Naive thymus-derived CD4-positive, alpha-beta T cell (primary cell): Measurements from ENCODE around the gene HES3. TPM values are rescaled to one million over a fixed set of nuclear protein-coding genes. Genes with fewer than 3 reads are reported as not detected.
A peak's percentile ranks its signal among the peaks of the same experiment; 100 is the strongest.

Experiments
- ATAC-seq: fragments of 150-1000 bp; cut with Tn5 transposase; 2 replicates; pipeline ENCODE4 v1.10.0; 2021; ENCODE audit warnings: mild to moderate bottlenecking, moderate library complexity
- CTCF ChIA-PET: fragments of 350-600 bp; sonication (Branson Sonifier 250); formaldehyde crosslinking; loops from one replicate; lab custom pipeline; 2021; ENCODE audit warnings: antibody characterized with exemption; lab: Charles Lee
- POLR2A ChIA-PET: fragments of 350-600 bp; sonication (Branson Sonifier 250); formaldehyde crosslinking; loops from one replicate; lab custom pipeline; 2021; ENCODE audit warnings: antibody characterized with exemption, inconsistent platforms; lab: Charles Lee
- DNase-seq, 9 donors: peaks; one replicate each; pipeline versions ENCODE4 v3.0.0 to v3.0.0-alpha.2; 2020 to 2022; ENCODE audit warnings: mixed read lengths in 1 of 9
- H3K27ac ChIP-seq: one replicate; pipeline ENCODE4 v1.7.0; 2013; ENCODE audit warnings: mild to moderate bottlenecking, low read depth, low read length, moderate library complexity
- H3K27me3 ChIP-seq, 2 donors: one replicate each; pipeline ENCODE4 v1.7.0; 2013; ENCODE audit warnings: low read length in 2 of 2, mild to moderate bottlenecking in 2 of 2, moderate library complexity in 2 of 2; ENCODE audit not compliant: control insufficient read depth in 2 of 2, insufficient read depth in 2 of 2
- H3K36me3 ChIP-seq, 3 experiments: 1 replicate in 2 of 3; 2 replicates in 1 of 3; pipeline ENCODE4 v1.7.0; 2013; ENCODE audit warnings: low read length in 3 of 3, mild to moderate bottlenecking in 3 of 3, moderate library complexity in 1 of 3; ENCODE audit not compliant: insufficient read depth in 3 of 3, control insufficient read depth in 2 of 3
- H3K4me1 ChIP-seq, 2 donors: one replicate each; pipeline ENCODE4 v1.7.0; 2013; ENCODE audit warnings: low read length in 2 of 2, mild to moderate bottlenecking in 2 of 2, moderate library complexity in 1 of 2; ENCODE audit not compliant: control insufficient read depth in 2 of 2, insufficient read depth in 2 of 2
- H3K4me3 ChIP-seq: 2 replicates; pipeline ENCODE4 v1.7.0; 2013; ENCODE audit warnings: mild to moderate bottlenecking, low read length
- H3K9me3 ChIP-seq, 3 experiments: 1 replicate in 2 of 3; 2 replicates in 1 of 3; pipeline ENCODE4 v1.7.0; 2013; ENCODE audit warnings: low read length in 3 of 3; ENCODE audit not compliant: control insufficient read depth in 2 of 3
- H3K27ac Mint-ChIP-seq, 9 donors: one replicate each; pipeline ENCODE4 v1.8.0; 2020 to 2022; ENCODE audit warnings: mixed read lengths in 9 of 9, mild to moderate bottlenecking in 8 of 9, moderate library complexity in 5 of 9, inconsistent platforms in 2 of 9
- H3K27me3 Mint-ChIP-seq, 5 donors: one replicate each; pipeline ENCODE4 v1.8.0; 2021 to 2022; ENCODE audit warnings: mixed read lengths in 5 of 5, mild to moderate bottlenecking in 1 of 5
- H3K36me3 Mint-ChIP-seq, 5 donors: one replicate each; pipeline ENCODE4 v1.8.0; 2020 to 2022; ENCODE audit warnings: mixed read lengths in 5 of 5, mild to moderate bottlenecking in 3 of 5, inconsistent platforms in 1 of 5
- H3K4me1 Mint-ChIP-seq, 7 donors: one replicate each; pipeline ENCODE4 v1.8.0; 2020 to 2022; ENCODE audit warnings: mixed read lengths in 7 of 7, mild to moderate bottlenecking in 3 of 7, inconsistent platforms in 1 of 7
- H3K4me3 Mint-ChIP-seq, 10 donors: one replicate each; pipeline ENCODE4 v1.8.0; 2020 to 2022; ENCODE audit warnings: mild to moderate bottlenecking in 10 of 10, mixed read lengths in 10 of 10, moderate library complexity in 6 of 10, inconsistent platforms in 2 of 10
- H3K9me3 Mint-ChIP-seq, 11 donors: one replicate each; pipeline ENCODE4 v1.8.0; 2020 to 2022; ENCODE audit warnings: mixed read lengths in 11 of 11, mild to moderate bottlenecking in 4 of 11, inconsistent platforms in 1 of 11, moderate library complexity in 1 of 11
- intact Hi-C, 2 donors: fragments of 100-400 bp; cut with micrococcal nuclease; formaldehyde crosslinking; loops; one replicate each; pipeline ENCODE4 v1.15.1; 2023
- polyA plus RNA-seq, 2 donors: library from polyadenylated mRNA; unstranded; fragments of 300-500 nt; fragmentation: Illumina TruSeq; gene quantifications; one replicate each; pipeline ENCODE4 v1.2.3, GENCODE V29; 2021
- total RNA-seq, 6 experiments: library from RNA in 5 of 6; stranded (reverse) in 5 of 6; gene quantifications; 1 replicate in 5 of 6; 2 replicates in 1 of 6; pipeline ENCODE4 v1.2.3 and lab custom pipeline; 2021 to 2026

Gene HES3
- total and polyA plus RNA-seq, 7 experiments from 2014 or later = not detected

GRCh38 chr1:6266641-6267040 lies 22.7 kb downstream of the HES3 start:
- no peak for DNase-seq
- CTCF ChIA-PET = interaction anchor here (1.1 kb wide), 1 partner anchor 20 kb away, joined by 3 read pairs; no protein-coding TSS in a partner anchor
- peaks cover 0 to 6% (median 0%) of the 10 kb centered on the region in 7 donors for H3K4me1 Mint-ChIP-seq

DNA sequence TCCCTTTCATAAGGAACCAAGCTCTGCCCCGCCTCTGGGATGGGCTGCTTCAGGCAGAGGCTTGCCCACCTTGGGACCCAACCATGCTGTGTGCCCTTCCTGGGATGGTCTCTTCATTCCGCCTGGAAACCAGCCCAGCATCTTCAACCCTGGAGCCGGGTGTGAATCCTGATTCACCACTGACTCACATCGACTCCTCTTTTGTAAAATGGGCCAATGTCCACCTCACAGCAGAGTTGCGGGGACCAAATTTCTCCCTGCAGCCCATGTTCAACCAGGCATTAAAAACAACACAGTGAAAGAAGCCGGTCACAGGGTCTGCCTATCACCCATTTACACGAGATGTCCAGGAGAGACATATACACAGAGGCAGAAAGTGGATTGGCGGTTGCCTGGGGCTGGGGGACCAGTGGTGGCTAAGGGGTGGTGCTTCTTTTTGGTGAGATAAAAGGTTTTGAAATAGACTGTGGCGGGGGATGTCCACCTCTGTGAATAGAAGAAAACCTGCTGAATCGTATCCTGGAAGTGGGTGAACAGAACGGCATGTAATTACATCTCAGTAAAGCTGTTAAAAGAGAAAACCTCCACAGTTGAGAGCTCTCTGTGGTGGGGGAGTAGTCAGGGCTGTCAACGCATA lies 23.8 kb downstream of the HES3 start:
- no peaks in the 10 kb centered on the region for H3K27me3 ChIP-seq
- no peak overlapping the region for H3K4me3 ChIP-seq
- intact Hi-C loops = no loop called here
- no peaks in the 10 kb centered on the region for H3K4me1 ChIP-seq
- H3K27ac ChIP-seq = no peak overlapping the region
- CTCF ChIA-PET = no interaction called here
- ATAC-seq (no peak), DNase-seq (no peak)
- no peaks in the 10 kb centered on the region for H3K9me3 ChIP-seq
- H3K27me3 Mint-ChIP-seq = no peaks in the 10 kb centered on the region
- peaks cover 0 to 4% (median 0%) of the 10 kb centered on the region in 7 donors for H3K4me1 Mint-ChIP-seq
- POLR2A ChIA-PET = no interaction called here
- no peaks in the 10 kb centered on the region for H3K36me3 Mint-ChIP-seq
- H3K4me3 Mint-ChIP-seq = no peak overlapping the region
- no peaks in the 10 kb centered on the region for H3K9me3 Mint-ChIP-seq
- H3K27ac Mint-ChIP-seq = peak overlapping the region in 1 of 9 donors; percentile 42
- H3K36me3 ChIP-seq = no peaks in the 10 kb centered on the region

More at GRCh38 chr1:6266641-6267040, 22.7 kb downstream of the HES3 start:
- Histone ChIP-seq H3K9me3 (no peaks in the 10 kb centered on the region), H3K4me3 (no peak overlapping the region), H3K4me1 (no peaks in the 10 kb centered on the region), H3K36me3 (no peaks in the 10 kb centered on the region), H3K27me3 (no peaks in the 10 kb centered on the region), H3K27ac (no peak overlapping the region)
- Mint-ChIP-seq H3K36me3 (no peaks in the 10 kb centered on the region), H3K4me3 (no peak overlapping the region), H3K27ac (no peak overlapping the region), H3K27me3 (peaks cover 0 to 7% (median 0%) of the 10 kb centered on the region in 5 donors), H3K9me3 (peaks cover 0 to 3% (median 0%) of the 10 kb centered on the region in 11 donors)
- intact Hi-C loops = no loop called here
- POLR2A ChIA-PET = no interaction called here
- ATAC-seq = no peak

DNA sequence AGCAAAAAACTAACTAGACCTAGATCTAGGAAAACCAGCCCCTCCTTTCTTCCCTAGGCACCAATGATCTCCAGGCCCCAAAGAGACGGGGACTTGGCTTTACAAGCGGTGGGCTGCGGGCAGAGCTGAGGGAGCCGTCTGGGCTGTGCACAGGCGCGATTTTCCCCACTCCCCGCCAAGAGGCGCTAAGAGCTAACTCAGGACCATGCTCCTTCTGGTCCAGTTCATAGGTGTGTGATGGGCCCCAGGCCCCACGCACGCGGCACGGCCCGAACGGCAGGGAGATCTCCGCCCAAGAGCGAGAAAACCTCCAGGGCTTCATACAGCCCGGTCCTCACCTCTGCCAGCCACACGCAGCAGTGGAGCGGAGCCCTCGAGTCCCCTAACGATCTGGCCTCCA lies 24.4 kb downstream of the HES3 start:
- H3K9me3 ChIP-seq = no peaks in the 10 kb centered on the region
- DNase-seq = no peak
- H3K36me3 Mint-ChIP-seq = no peaks in the 10 kb centered on the region
- H3K27me3 ChIP-seq = no peaks in the 10 kb centered on the region
- no peak for ATAC-seq
- no peak overlapping the region for H3K27ac Mint-ChIP-seq
- H3K4me1 Mint-ChIP-seq = peaks cover 0 to 4% (median 0%) of the 10 kb centered on the region in 7 donors
- H3K36me3 ChIP-seq = no peaks in the 10 kb centered on the region
- no peaks in the 10 kb centered on the region for H3K27me3 Mint-ChIP-seq
- CTCF ChIA-PET = no interaction called here
- intact Hi-C loops = no loop called here
- H3K27ac ChIP-seq = no peak overlapping the region
- no peak overlapping the region for H3K4me3 ChIP-seq
- POLR2A ChIA-PET = no interaction called here
- H3K4me3 Mint-ChIP-seq = no peak overlapping the region
- no peaks in the 10 kb centered on the region for H3K9me3 Mint-ChIP-seq
- no peaks in the 10 kb centered on the region for H3K4me1 ChIP-seq

- intact Hi-C loops = no loop called here
- H3K27me3 ChIP-seq = no peaks in the 10 kb centered on the region
- POLR2A ChIA-PET = no interaction called here
- H3K4me3 ChIP-seq = no peak overlapping the region
- peaks cover 0 to 4% (median 0%) of the 10 kb centered on the region in 7 donors for H3K4me1 Mint-ChIP-seq
- H3K36me3 ChIP-seq = no peaks in the 10 kb centered on the region
- no peaks in the 10 kb centered on the region for H3K9me3 Mint-ChIP-seq
- CTCF ChIA-PET = no interaction called here
- ATAC-seq (no peak), DNase-seq (no peak)
- no peaks in the 10 kb centered on the region for H3K4me1 ChIP-seq
- H3K4me3 Mint-ChIP-seq = no peak overlapping the region
- no peaks in the 10 kb centered on the region for H3K36me3 Mint-ChIP-seq
- H3K27me3 Mint-ChIP-seq = no peaks in the 10 kb centered on the region
- H3K27ac Mint-ChIP-seq = no peak overlapping the region
- no peak overlapping the region for H3K27ac ChIP-seq
- H3K9me3 ChIP-seq = no peaks in the 10 kb centered on the region
Observed at GRCh38 chr1:6269296-6269695, 25.3 kb downstream of the HES3 start.

DNA sequence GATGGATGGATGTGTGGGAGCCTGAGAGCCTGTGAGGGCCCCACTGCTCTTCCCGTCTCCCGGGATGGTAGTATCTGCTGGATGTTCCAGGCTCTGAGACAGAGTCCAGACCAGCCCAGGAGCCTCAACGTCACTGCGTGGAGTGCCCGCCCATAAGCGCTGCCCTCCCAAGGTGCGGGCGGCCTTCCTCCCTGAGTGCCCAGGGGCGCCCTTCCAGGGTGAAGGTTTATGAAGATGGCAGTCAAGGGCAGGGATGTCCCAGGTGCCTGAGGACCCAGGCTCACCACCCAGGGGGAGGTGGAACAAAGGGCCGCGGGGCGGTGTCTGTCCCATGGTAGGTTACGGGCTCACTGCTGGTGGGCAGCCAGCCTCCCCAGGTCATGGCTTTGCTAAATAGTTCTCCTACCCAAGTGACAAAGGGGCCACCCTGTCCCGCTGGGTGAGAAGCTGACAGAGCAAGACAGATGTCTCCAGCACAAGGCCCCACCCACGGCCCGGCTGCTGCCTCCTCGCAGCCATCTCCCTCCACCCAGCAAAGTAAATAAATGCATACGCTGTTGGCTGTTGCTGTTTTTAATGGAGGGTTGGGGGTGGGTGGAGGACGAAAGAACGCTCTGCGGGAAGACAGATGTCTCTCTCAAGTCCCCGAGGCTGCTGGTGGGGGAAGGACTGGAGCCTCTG lies 25.9 kb downstream of the HES3 start:
- Mint-ChIP-seq H3K4me3 (no peak overlapping the region), H3K27ac (no peak overlapping the region), H3K9me3 (no peaks in the 10 kb centered on the region), H3K27me3 (no peaks in the 10 kb centered on the region), H3K36me3 (no peaks in the 10 kb centered on the region), H3K4me1 (peaks cover 0 to 4% (median 0%) of the 10 kb centered on the region in 7 donors)
- H3K4me3 ChIP-seq = no peak overlapping the region
- H3K36me3 ChIP-seq = no peaks in the 10 kb centered on the region
- POLR2A ChIA-PET = no interaction called here
- H3K27ac ChIP-seq = no peak overlapping the region
- CTCF ChIA-PET = no interaction called here
- H3K4me1 ChIP-seq = no peaks in the 10 kb centered on the region
- ATAC-seq (no peak), DNase-seq (no peak)
- no peaks in the 10 kb centered on the region for H3K27me3 ChIP-seq
- H3K9me3 ChIP-seq = no peaks in the 10 kb centered on the region
- intact Hi-C loops = no loop called here

GRCh38 chr1:6270401-6270800 lies 26.4 kb downstream of the HES3 start:
- DNase-seq (no peak), ATAC-seq (no peak)
- CTCF ChIA-PET = no interaction called here
- intact Hi-C loops = no loop called here
- Mint-ChIP-seq H3K4me1 (peaks cover 0 to 4% (median 0%) of the 10 kb centered on the region in 7 donors), H3K27me3 (no peaks in the 10 kb centered on the region), H3K27ac (no peak overlapping the region), H3K36me3 (no peaks in the 10 kb centered on the region), H3K4me3 (no peak overlapping the region), H3K9me3 (no peaks in the 10 kb centered on the region)
- no peaks in the 10 kb centered on the region for H3K4me1 ChIP-seq
- H3K9me3 ChIP-seq = no peaks in the 10 kb centered on the region
- no peaks in the 10 kb centered on the region for H3K36me3 ChIP-seq
- POLR2A ChIA-PET = no interaction called here
- H3K27ac ChIP-seq = no peak overlapping the region
- H3K4me3 ChIP-seq = no peak overlapping the region
- H3K27me3 ChIP-seq = no peaks in the 10 kb centered on the region

DNA sequence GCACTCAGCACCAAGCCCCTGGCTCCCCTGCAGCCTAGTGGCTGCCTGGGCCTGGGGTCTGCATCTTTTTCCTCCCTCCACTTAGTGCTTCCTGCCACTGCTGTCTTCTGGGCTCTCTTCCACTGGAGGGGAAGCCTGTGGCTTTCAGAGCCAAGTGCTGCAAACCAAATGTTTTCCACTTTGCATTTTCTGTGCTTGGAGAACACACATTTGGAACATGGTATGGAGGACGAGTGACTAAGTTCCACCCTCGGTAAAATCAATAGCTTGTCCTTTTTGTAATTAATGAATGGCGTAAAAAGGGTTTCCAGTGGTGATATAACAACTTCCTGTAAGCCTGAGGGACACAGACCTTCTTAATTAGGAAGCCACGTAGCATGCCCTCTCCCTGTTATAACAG lies 27.0 kb downstream of the HES3 start:
- no peaks in the 10 kb centered on the region for H3K4me1 ChIP-seq
- Mint-ChIP-seq H3K27me3 (no peaks in the 10 kb centered on the region), H3K4me1 (peaks cover 0 to 4% (median 0%) of the 10 kb centered on the region in 7 donors), H3K9me3 (no peaks in the 10 kb centered on the region), H3K4me3 (no peak overlapping the region), H3K36me3 (no peaks in the 10 kb centered on the region), H3K27ac (no peak overlapping the region)
- no peak overlapping the region for H3K4me3 ChIP-seq
- no peaks in the 10 kb centered on the region for H3K27me3 ChIP-seq
- no peak for ATAC-seq
- H3K27ac ChIP-seq = no peak overlapping the region
- no peaks in the 10 kb centered on the region for H3K9me3 ChIP-seq
- no peaks in the 10 kb centered on the region for H3K36me3 ChIP-seq
- ChIA-PET POLR2A (no interaction called here), CTCF (no interaction called here)
- intact Hi-C loops = no loop called here
- no peak for DNase-seq
